ENCODE measurements around the gene PGLYRP2.
A peak's percentile ranks its signal among the peaks of the same experiment; 100 is the strongest.

The PGLYRP2 gene

DNA sequence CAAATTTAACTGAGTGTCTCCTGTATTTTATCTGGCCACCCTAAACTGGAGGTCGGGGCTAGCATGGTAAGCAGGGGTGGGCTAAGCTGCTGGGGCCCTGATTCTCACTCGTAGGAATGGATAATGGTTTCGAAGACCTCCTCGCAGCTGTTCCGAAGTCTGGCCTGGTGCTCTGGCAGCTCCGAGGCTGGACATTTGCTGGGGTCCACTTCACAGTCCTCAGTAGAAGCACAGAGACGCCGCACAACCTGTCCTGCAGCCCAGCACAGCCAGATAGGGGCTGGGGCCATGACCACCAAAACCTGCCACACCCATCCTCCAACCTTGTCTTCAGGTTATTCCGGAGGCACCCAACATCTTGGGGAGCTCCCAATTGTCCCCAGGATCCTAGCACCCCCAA, 23.3 kb downstream of the PGLYRP2 start:
- Histone ChIP-seq H3K27ac (ENCODE audit: poor library complexity, severe bottlenecking) (no peak overlapping the region), H3K36me3 (ENCODE audit: low read depth) (no peaks in the 10 kb centered on the region), H3K4me1 (ENCODE audit: insufficient read depth, poor library complexity, severe bottlenecking) (no peaks in the 10 kb centered on the region), H3K27me3 (ENCODE audit: insufficient read depth, poor library complexity, severe bottlenecking) (peaks cover 22% of the 10 kb centered on the region), H3K9me3 (ENCODE audit: severe bottlenecking) (no peaks in the 10 kb centered on the region), H3K4me3 (ENCODE audit: severe bottlenecking) (no peak overlapping the region)
- TF ChIP-seq CTCF (IDR thresholded peaks at IDR 0.05; ENCODE audit: poor library complexity, severe bottlenecking), result no peak
- no peak for DNase-seq (ENCODE audit: low spot score)
- ATAC-seq (ENCODE audit: low read depth), result no peak

DNA sequence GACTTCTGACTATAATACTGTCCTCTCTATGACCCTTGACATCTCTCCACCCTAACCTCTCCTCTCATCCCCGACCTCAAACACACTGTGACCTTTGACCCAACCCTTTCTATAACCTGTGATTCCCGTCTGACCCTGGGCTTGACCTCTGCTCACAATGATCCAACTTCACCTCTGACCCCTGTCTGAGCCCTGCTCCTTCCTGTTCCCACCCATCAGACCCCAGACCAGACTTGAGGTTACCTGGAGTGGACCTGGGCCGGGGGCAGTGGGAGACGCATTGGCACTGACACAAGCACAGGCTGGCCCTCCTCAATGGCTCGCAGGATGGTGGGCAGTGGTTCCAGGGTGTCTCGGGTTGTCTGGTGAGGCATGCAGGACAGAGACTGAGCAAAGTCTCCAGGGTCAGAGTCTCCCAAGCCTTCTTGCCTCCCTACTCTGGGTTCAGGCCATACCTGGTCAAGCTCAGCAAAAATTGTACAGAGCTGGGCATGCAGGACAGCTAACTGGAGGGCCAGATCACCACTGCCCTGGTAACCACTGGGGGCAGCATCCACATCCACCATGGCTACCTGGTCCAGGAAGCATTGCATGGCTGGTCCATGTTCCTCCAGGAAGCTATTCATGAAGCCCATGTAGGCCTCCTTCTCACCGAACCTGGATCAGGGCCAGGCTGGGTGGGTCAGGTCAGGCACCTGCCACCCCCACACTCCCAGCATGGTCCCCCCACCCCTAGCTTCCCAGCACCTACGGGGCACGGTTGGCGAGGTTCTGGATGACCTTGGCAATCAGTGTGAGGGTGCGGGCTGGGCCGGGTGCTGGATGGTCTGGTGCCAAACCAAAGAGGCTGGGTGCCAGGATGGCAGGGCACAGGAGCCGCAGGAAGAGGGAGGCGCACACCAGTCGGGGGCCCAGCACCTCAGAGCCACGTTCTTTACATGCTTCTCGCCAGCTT, 25.1 kb downstream of the PGLYRP2 start:
- H3K36me3 ChIP-seq (ENCODE audit: low read depth), result no peaks in the 10 kb centered on the region

GRCh38 chr19:15453091-15453578, 26.2 kb downstream of the PGLYRP2 start:
- DNase-seq (ENCODE audit: low spot score), result no peak
- TF ChIP-seq CTCF (IDR thresholded peaks at IDR 0.05; ENCODE audit: poor library complexity, severe bottlenecking), result peak; percentile 6
- no peaks in the 10 kb centered on the region for H3K9me3 ChIP-seq (ENCODE audit: severe bottlenecking)
- no peak overlapping the region for H3K27ac ChIP-seq (ENCODE audit: poor library complexity, severe bottlenecking)
- H3K27me3 ChIP-seq (ENCODE audit: insufficient read depth, poor library complexity, severe bottlenecking), result peaks cover 18% of the 10 kb centered on the region
- H3K36me3 ChIP-seq (ENCODE audit: low read depth), result no peaks in the 10 kb centered on the region
- no peaks in the 10 kb centered on the region for H3K4me1 ChIP-seq (ENCODE audit: insufficient read depth, poor library complexity, severe bottlenecking)
- no peak for ATAC-seq (ENCODE audit: low read depth)
- no peak overlapping the region for H3K4me3 ChIP-seq (ENCODE audit: severe bottlenecking)

More for the DNA sequence above, 25.1 kb downstream of the PGLYRP2 start:
- ATAC-seq (ENCODE audit: low read depth) (no peak), DNase-seq (ENCODE audit: low spot score) (peak; percentile 56)
- Histone ChIP-seq H3K27ac (ENCODE audit: poor library complexity, severe bottlenecking) (no peak overlapping the region), H3K4me1 (ENCODE audit: insufficient read depth, poor library complexity, severe bottlenecking) (no peaks in the 10 kb centered on the region), H3K4me3 (ENCODE audit: severe bottlenecking) (no peak overlapping the region), H3K9me3 (ENCODE audit: severe bottlenecking) (no peaks in the 10 kb centered on the region), H3K27me3 (ENCODE audit: insufficient read depth, poor library complexity, severe bottlenecking) (peaks cover 22% of the 10 kb centered on the region)
- peak; percentile 13 for TF ChIP-seq CTCF (IDR thresholded peaks at IDR 0.05; ENCODE audit: poor library complexity, severe bottlenecking)

- H3K4me3 ChIP-seq (ENCODE audit: severe bottlenecking), result no peak overlapping the region
- no peaks in the 10 kb centered on the region for H3K36me3 ChIP-seq (ENCODE audit: low read depth)
- H3K27ac ChIP-seq (ENCODE audit: poor library complexity, severe bottlenecking), result no peak overlapping the region
- ATAC-seq (ENCODE audit: low read depth) (peak; percentile 48), DNase-seq (ENCODE audit: low spot score) (peak; percentile 83)
- H3K4me1 ChIP-seq (ENCODE audit: insufficient read depth, poor library complexity, severe bottlenecking), result no peaks in the 10 kb centered on the region
- peaks cover 12% of the 10 kb centered on the region for H3K27me3 ChIP-seq (ENCODE audit: insufficient read depth, poor library complexity, severe bottlenecking)
- H3K9me3 ChIP-seq (ENCODE audit: severe bottlenecking), result no peaks in the 10 kb centered on the region
- no peak for TF ChIP-seq CTCF (IDR thresholded peaks at IDR 0.05; ENCODE audit: poor library complexity, severe bottlenecking)
Measured at GRCh38 chr19:15452111-15453047, 26.9 kb downstream of the PGLYRP2 start.
